ENCODE data around the gene SLC39A11.
"Not testable (repeated sequence)": the region's sequence is repeated elsewhere in the genome, so short reads cannot be mapped to it uniquely, and the experiment has no call there.

Gene SLC39A11

GRCh38 chr17:72778169-72779151, 314.0 kb downstream of the SLC39A11 start:
- in situ Hi-C loops (cut with HindIII; ENCODE audit: low pct_unique_long_range_greater_than_20kb, low sequenced_read_pairs) = no loop called here
- DNase-seq (ENCODE audit: low read depth in 1 of 2, low spot score in 1 of 2) = no peak
- no peak for TF ChIP-seq JUND (IDR thresholded peaks at IDR 0.05; ENCODE audit: low read depth)

- no peak for TF ChIP-seq JUND (IDR thresholded peaks at IDR 0.05; ENCODE audit: low read depth)
- in situ Hi-C loops (cut with HindIII; ENCODE audit: low pct_unique_long_range_greater_than_20kb, low sequenced_read_pairs) = no loop called here
- no peak for DNase-seq (ENCODE audit: low read depth in 1 of 2, low spot score in 1 of 2)
These were observed 316.6 kb downstream of the SLC39A11 start for GRCh38 chr17:72775919-72776318.

GRCh38 chr17:72775237-72775636, 317.3 kb downstream of the SLC39A11 start:
- no peak for TF ChIP-seq JUND (IDR thresholded peaks at IDR 0.05; ENCODE audit: low read depth)
- DNase-seq (ENCODE audit: low read depth in 1 of 2, low spot score in 1 of 2) = no peak
- in situ Hi-C loops (cut with HindIII; ENCODE audit: low pct_unique_long_range_greater_than_20kb, low sequenced_read_pairs) = no loop called here

DNA sequence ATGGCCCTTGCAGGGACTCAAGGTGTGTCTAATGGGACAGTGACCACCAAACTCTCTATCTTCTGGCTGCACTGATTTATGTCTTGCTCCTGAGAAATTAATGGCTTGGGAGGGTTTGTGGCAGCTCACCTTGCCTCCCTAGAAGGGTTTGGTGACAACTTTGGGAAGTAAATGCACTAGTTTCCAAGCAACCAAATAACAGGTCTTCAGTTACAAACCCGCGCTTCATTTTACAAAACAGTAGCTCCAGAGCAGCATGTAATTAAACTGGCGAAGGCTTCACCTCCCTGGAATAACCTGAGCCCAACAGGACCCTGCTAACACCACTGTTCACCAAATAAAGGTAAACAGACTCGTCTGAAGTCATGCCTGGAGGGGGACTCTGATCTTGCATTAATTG, 318.3 kb downstream of the SLC39A11 start:
- in situ Hi-C loops (cut with HindIII; ENCODE audit: low pct_unique_long_range_greater_than_20kb, low sequenced_read_pairs) = no loop called here
- no peak for TF ChIP-seq JUND (IDR thresholded peaks at IDR 0.05; ENCODE audit: low read depth)
- no peak for DNase-seq (ENCODE audit: low read depth in 1 of 2, low spot score in 1 of 2)

GRCh38 chr17:72773225-72773624, 319.3 kb downstream of the SLC39A11 start:
- in situ Hi-C loops (cut with HindIII; ENCODE audit: low pct_unique_long_range_greater_than_20kb, low sequenced_read_pairs); DNase-seq (ENCODE audit: low read depth in 1 of 2, low spot score in 1 of 2): not testable (repeated sequence)

DNA sequence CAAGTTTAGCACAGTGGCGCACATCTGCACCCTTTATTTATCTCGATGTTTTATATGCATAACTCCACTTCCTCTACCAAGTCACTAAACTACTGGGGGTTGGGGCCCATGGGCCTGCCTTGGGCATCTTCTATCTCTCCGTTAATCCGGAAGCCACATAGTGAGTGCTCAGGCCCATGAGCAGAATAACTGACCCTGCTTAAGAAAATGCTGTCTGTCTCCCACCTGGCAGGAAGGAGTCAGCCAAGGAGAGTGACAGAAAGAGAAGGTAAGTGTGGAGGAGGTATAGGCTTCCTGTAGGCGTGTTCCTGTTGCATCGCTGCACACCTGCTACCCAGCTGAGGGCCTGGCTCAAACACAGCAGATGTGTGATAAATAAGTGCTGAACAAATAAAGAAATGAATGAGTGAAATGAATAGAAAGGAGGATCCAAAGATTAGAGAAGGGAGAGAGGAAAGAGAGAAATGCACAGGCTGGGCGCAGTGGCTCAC, 320.1 kb downstream of the SLC39A11 start:
- DNase-seq (ENCODE audit: low read depth in 1 of 2, low spot score in 1 of 2) = no peak
- in situ Hi-C loops (cut with HindIII; ENCODE audit: low pct_unique_long_range_greater_than_20kb, low sequenced_read_pairs) = no loop called here
- no peak for TF ChIP-seq JUND (IDR thresholded peaks at IDR 0.05; ENCODE audit: low read depth)

- TF ChIP-seq JUND (IDR thresholded peaks at IDR 0.05; ENCODE audit: low read depth) = no peak
- in situ Hi-C loops (cut with HindIII; ENCODE audit: low pct_unique_long_range_greater_than_20kb, low sequenced_read_pairs) = no loop called here
- no peak for DNase-seq (ENCODE audit: low read depth in 1 of 2, low spot score in 1 of 2)
These were observed 320.8 kb downstream of the SLC39A11 start for GRCh38 chr17:72771734-72772133.

DNA sequence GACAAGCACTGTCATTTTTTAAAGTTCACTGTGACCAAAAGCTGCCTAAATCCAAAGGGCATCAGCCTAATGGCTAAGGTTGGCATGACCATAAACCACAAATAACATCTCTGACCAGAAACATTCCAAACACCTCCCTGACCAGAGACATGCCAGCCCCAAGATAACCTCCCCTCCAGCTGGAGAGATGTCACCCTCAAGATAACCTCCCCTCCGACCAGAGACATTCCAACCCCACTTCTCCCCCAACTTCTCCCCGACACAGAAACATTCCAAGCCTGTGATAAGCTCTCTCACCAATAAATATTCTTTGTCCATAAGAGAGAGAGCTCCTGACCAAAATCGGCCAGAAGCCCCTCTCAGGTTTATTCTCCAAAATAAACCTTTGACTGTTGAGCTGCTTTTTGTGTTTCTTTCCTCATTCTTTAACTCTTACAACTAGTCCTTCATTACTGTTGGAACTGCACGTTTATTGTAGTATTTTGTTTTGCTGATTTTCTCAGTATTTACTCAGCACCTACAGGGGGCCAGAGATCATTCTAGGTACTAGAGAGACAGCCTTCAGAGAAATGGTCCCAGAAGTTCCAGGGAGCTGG, 325.6 kb downstream of the SLC39A11 start:
- in situ Hi-C loops (cut with HindIII; ENCODE audit: low pct_unique_long_range_greater_than_20kb, low sequenced_read_pairs) = no loop called here
- DNase-seq (ENCODE audit: low read depth in 1 of 2, low spot score in 1 of 2) = no peak
- no peak for TF ChIP-seq JUND (IDR thresholded peaks at IDR 0.05; ENCODE audit: low read depth)

- DNase-seq (ENCODE audit: low read depth in 1 of 2, low spot score in 1 of 2) = no peak
- in situ Hi-C loops (cut with HindIII; ENCODE audit: low pct_unique_long_range_greater_than_20kb, low sequenced_read_pairs) = no loop called here
- no peak for TF ChIP-seq JUND (IDR thresholded peaks at IDR 0.05; ENCODE audit: low read depth)
These were observed 326.9 kb downstream of the SLC39A11 start for GRCh38 chr17:72765368-72766153.

DNA sequence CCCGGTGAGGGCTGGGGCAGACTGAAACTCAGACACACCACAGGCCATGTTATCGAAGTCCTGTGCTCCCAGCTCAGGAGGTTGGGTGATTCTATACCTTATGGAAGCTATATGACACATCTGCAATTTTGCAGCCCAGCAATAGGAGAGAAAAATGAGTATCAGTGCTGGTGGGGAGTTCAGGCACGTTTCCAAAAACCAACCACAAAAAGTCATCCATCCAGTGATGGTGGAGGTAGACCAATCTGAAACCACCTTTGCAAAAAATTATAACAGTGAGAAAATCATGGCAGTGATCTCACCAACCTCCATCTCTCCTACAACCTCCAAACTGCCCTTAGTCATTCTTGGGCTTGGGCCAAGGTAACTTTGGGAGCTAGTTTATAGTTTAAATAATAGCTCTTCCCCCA, 327.9 kb downstream of the SLC39A11 start:
- in situ Hi-C loops (cut with HindIII; ENCODE audit: low pct_unique_long_range_greater_than_20kb, low sequenced_read_pairs) = no loop called here
- TF ChIP-seq JUND (IDR thresholded peaks at IDR 0.05; ENCODE audit: low read depth) = no peak
- no peak for DNase-seq (ENCODE audit: low read depth in 1 of 2, low spot score in 1 of 2)

DNA sequence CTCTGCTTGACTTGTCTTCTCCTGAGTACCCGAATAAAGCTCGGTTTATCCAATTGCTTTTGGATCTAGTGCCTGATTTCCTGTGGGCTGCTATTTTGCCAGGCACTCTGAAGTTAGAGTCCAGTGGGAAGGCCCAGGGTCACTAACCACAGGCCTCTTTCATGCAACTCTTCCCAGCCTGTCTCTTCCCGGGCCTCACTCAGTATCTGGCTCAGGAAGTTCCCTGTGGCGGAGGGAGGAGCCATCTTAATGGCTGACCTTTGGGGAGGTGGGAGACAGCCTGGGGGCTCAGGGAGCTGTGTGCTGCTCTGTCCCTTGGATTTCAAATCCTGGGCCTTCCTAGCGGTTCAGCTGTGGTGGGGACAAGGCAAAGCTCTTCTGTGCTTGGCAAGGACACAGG, 328.5 kb downstream of the SLC39A11 start:
- in situ Hi-C loops (cut with HindIII; ENCODE audit: low pct_unique_long_range_greater_than_20kb, low sequenced_read_pairs) = no loop called here

DNA sequence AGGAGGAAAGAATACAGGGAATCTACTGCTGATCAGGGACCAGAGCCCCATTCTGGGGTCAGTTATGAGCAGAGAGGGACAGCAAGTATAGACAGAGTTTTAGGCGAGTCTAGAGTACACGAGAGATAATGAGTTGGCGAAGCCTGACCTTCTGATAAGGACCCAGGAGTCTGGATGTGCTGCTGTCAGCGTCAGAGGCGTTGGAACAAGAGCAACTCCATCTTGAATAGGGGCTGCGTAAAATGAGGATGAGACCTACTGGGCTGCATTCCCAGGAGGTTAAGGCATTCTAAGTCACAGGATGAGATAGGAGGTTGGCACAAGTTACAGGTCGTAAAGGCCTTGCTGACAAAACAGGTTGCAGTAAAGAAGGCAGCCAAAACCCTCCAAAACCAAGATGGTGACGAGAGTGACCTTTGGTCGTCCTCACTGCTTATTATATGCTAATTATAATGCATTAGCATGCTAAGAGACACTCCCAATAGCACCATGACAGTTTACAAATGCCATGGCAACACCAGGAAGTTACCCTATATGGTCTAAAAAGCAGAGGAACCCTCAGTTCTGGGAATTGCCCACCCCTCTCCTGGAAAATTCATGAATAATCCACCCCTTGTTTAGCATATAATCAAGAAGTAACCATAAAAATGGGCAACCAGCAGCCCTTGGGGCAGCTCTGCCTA, 330.5 kb downstream of the SLC39A11 start:
- in situ Hi-C loops (cut with HindIII; ENCODE audit: low pct_unique_long_range_greater_than_20kb, low sequenced_read_pairs); DNase-seq (ENCODE audit: low read depth in 1 of 2, low spot score in 1 of 2): not testable (repeated sequence)

More for the DNA sequence above, 328.5 kb downstream of the SLC39A11 start:
- no peak for TF ChIP-seq JUND (IDR thresholded peaks at IDR 0.05; ENCODE audit: low read depth)
- no peak for DNase-seq (ENCODE audit: low read depth in 1 of 2, low spot score in 1 of 2)

Data from T47D (cell line).